GM18508 (cell line): Measurements from ENCODE around the gene CT47C1.

Experiments
- ATAC-seq: cut with Tn5 transposase; IDR thresholded peaks from one replicate; pipeline ENCODE4 v1.9.1; 2021; ENCODE audit warnings: moderate number of reproducible peaks; ENCODE audit not compliant: insufficient read depth, unreplicated experiment

The CT47C1 gene

GRCh38 chrX:119073200-119073905 lies 560 bp downstream of the CT47C1 start:
- no peak for ATAC-seq

- ATAC-seq: no peak
These were observed 1.1 kb downstream of the CT47C1 start for GRCh38 chrX:119073911-119074310.

- no peak for ATAC-seq
These were observed 2.7 kb downstream of the CT47C1 start for GRCh38 chrX:119075270-119076025.

- no peak for ATAC-seq
These were observed 9.5 kb downstream of the CT47C1 start for GRCh38 chrX:119082278-119082677.

- no peak for ATAC-seq
These were observed 12.0 kb downstream of the CT47C1 start for GRCh38 chrX:119084766-119085165.

- no peak for ATAC-seq
These were observed 14.3 kb downstream of the CT47C1 start for GRCh38 chrX:119087121-119087520.

GRCh38 chrX:119089619-119090018 lies 16.8 kb downstream of the CT47C1 start:
- ATAC-seq: no peak

GRCh38 chrX:119090627-119091026 lies 17.8 kb downstream of the CT47C1 start:
- ATAC-seq: no peak

- ATAC-seq: no peak
These were observed 21.4 kb downstream of the CT47C1 start for GRCh38 chrX:119093991-119094735.

GRCh38 chrX:119094819-119095218 lies 22.0 kb downstream of the CT47C1 start:
- no peak for ATAC-seq

- ATAC-seq: no peak
These were observed 23.1 kb downstream of the CT47C1 start for GRCh38 chrX:119095936-119096335.

- no peak for ATAC-seq
These were observed 28.4 kb downstream of the CT47C1 start for GRCh38 chrX:119101168-119101567.

GRCh38 chrX:119105826-119106225 lies 33.0 kb downstream of the CT47C1 start:
- ATAC-seq: no peak

- no peak for ATAC-seq
These were observed 34.4 kb downstream of the CT47C1 start for GRCh38 chrX:119107206-119107605.

- peak; percentile 76 for ATAC-seq
These were observed 46.1 kb downstream of the CT47C1 start for GRCh38 chrX:119118780-119119395.

- no peak for ATAC-seq
These were observed 48.5 kb downstream of the CT47C1 start for GRCh38 chrX:119121341-119121740.
